Upper lobe of left lung (tissue), 6 donors: ENCODE data around the gene FAM53B. TPM values are rescaled to one million over a fixed set of nuclear protein-coding genes. Genes with fewer than 3 reads are reported as not detected.

Source experiments
- ATAC-seq, 2 donors: fragments of 200-7000 bp; cut with Tn5 transposase; one replicate each; pipeline ENCODE4 v1.9.1; 2022; ENCODE audit warnings: mild to moderate bottlenecking in 2 of 2, moderate library complexity in 2 of 2; ENCODE audit not compliant: low FRiP score in 2 of 2
- DNase-seq, 2 donors: peaks; one replicate each; pipeline ENCODE4 v3.0.0-alpha.2; 2019 to 2020
- H3K27ac ChIP-seq, 4 donors: fragments of 200-600 bp; sonication (generic); one replicate each; pipeline ENCODE4 v1.5.1; 2016 to 2019
- H3K27me3 ChIP-seq, 4 donors: fragments of 200-600 bp; sonication (generic); one replicate each; pipeline ENCODE4 v1.5.1; 2017 to 2019
- H3K36me3 ChIP-seq, 4 donors: fragments of 200-600 bp; sonication (generic); one replicate each; pipeline ENCODE4 v1.5.1; 2016 to 2019
- H3K4me1 ChIP-seq, 4 donors: fragments of 200-600 bp; sonication (generic); one replicate each; pipeline ENCODE4 v1.5.1; 2018 to 2019
- H3K4me3 ChIP-seq, 4 donors: fragments of 200-600 bp; sonication (generic); one replicate each; pipeline ENCODE4 v1.5.1; 2017 to 2019; ENCODE audit warnings: mild to moderate bottlenecking in 2 of 4, moderate library complexity in 1 of 4
- H3K9me3 ChIP-seq, 4 donors: fragments of 200-600 bp; sonication (generic); one replicate each; pipeline ENCODE4 v1.5.1; 2018 to 2019
- CTCF ChIP-seq, 6 experiments: fragments of 450-650 bp in 4 of 6; fragments of 200-600 bp in 2 of 6; sonication (generic) in 2 of 6; IDR thresholded peaks; one replicate each; pipeline ENCODE4 v1.5.1; 2016 to 2019; ENCODE audit warnings: antibody characterized with exemption in 6 of 6
- EP300 ChIP-seq, 4 donors: sonication (generic); formaldehyde crosslinking; IDR thresholded peaks; one replicate each; pipeline ENCODE4 v1.5.1; 2017; ENCODE audit warnings: antibody characterized with exemption in 4 of 4, control low read depth in 2 of 4
- POLR2A ChIP-seq, 4 donors: fragments of 450-650 bp; IDR thresholded peaks; one replicate each; pipeline ENCODE4 v1.5.1; 2016 to 2017; ENCODE audit warnings: antibody characterized with exemption in 4 of 4, mild to moderate bottlenecking in 2 of 4
- POLR2AphosphoS5 ChIP-seq, 2 donors: sonication (generic); formaldehyde crosslinking; IDR thresholded peaks; one replicate each; pipeline ENCODE4 v1.5.1; 2017; ENCODE audit warnings: antibody characterized with exemption in 2 of 2
- WGBS, 2 donors: methylation state at CpG; one replicate each; pipeline ENCODE4 v1.1.5; 2017 to 2018; 5-methylcytosine and 5-hydroxymethylcytosine counted together
- total RNA-seq, 6 donors: library from RNA; depleted of rRNA in 4 of 6; stranded (reverse); fragments of >200 nt in 4 of 6; gene quantifications; one replicate each; pipeline versions ENCODE4 v1.1.0 to v1.2.1, GENCODE V29; 2016 to 2021
- donor health status: DM: no; HTN: no; CAD: no; lungs with moderate emphysema.
- donor health status: DM: no; HTN: yes; CAD: no; lungs with severe emphysema.

The FAM53B gene
- total RNA-seq, 6 donors from 2014 or later: 35.8 to 62.5 (median 47.8) TPM

DNA sequence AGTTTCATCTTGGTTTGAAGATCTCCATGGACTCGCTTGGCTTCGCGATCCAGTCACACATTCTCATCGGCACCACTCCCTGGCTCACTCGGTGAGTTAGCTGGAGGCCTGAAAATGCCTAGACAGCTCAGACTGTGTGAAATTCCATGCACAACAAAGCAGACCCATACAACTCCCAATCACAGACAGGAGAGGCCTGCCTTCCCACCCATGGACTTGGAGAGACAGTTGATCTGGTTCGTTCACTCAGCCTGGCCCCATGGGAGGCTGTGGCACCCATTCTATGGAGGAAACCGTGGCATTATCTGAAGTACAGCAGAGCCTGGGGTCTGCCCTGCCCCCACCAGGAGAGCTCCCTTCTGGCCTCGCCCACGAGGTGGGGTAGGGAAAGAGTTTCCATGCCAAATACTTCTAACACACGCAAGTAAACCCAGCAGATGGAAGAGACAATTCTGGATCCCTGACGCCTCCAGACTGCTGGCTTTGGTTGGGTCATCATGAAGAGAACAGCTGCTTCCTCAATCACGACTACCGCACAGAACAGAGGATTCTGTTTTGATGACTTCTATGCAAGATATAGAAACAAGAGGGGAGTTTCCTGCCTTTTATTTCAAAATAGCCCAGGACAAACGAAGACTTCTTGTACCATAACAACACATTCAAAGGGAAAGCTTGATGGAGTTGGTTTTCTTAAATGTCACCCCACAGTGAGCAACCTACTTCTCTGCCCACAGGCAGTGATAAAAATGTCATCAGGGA lies 15.9 kb downstream of the FAM53B start:
- peak overlapping the region; percentile 81 to 84 (median 83) for H3K27ac ChIP-seq
- ATAC-seq (peak; percentile 35 to 78), DNase-seq (no peak)
- TF ChIP-seq EP300 (IDR thresholded peaks at IDR 0.05) (peak in 2 of 4 donors; percentile 38 to 67), POLR2A (IDR thresholded peaks at IDR 0.05) (peak in 1 of 4 donors; percentile 26), CTCF (IDR thresholded peaks at IDR 0.05) (no peak), POLR2AphosphoS5 (IDR thresholded peaks at IDR 0.05) (peak; percentile 46 to 47)
- no peaks in the 10 kb centered on the region for H3K9me3 ChIP-seq
- peaks cover 0 to 6% (median 0%) of the 10 kb centered on the region in 4 donors for H3K36me3 ChIP-seq
- H3K27me3 ChIP-seq: no peaks in the 10 kb centered on the region
- peaks cover 66 to 91% (median 70%) of the 10 kb centered on the region in 4 donors for H3K4me1 ChIP-seq
- no peak overlapping the region for H3K4me3 ChIP-seq
- whole genome bisulfite sequencing, 2 donors: 48 to 56% methylated on average over 11 to 14 of the region's 14 CpGs

DNA sequence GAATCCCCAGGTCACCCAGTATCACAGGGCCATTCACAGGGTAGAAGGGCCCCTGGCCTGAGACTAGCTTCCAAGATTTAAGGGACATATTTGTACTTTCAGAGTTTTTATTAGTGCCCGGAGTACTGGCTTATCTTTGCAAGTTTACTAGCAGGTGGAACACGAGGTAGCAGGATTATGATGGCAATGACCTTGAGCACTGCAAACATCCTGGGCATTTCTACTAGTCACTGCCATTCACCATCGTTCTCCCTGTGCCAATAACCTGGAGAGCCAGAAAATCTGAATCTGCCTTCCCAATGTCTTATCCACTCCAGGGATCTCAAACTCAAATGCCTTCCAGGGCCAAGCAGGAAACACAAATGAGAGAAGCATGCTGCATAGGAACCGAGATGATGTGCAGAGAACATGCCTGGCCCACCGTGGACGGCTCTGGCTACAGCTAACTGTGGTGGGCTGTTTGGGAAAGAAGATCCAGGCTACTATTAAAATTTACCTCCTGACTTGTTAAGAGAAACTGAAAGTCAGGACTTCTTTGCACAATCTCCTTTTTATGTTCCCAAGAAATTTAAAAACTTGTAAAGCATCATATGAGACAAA lies 16.7 kb downstream of the FAM53B start:
- no peaks in the 10 kb centered on the region for H3K9me3 ChIP-seq
- no peak for TF ChIP-seq CTCF (IDR thresholded peaks at IDR 0.05)
- no peak for TF ChIP-seq POLR2A (IDR thresholded peaks at IDR 0.05)
- TF ChIP-seq POLR2AphosphoS5 (IDR thresholded peaks at IDR 0.05): no peak
- no peak for TF ChIP-seq EP300 (IDR thresholded peaks at IDR 0.05)
- H3K27ac ChIP-seq: peak overlapping the region; percentile 81 to 84 (median 83)
- H3K36me3 ChIP-seq: peaks cover 0 to 6% (median 0%) of the 10 kb centered on the region in 4 donors
- DNase-seq (no peak), ATAC-seq (no peak)
- no peaks in the 10 kb centered on the region for H3K27me3 ChIP-seq
- peaks cover 66 to 91% (median 70%) of the 10 kb centered on the region in 4 donors for H3K4me1 ChIP-seq
- 68 to 73% methylated on average over 6 of the region's 6 CpGs for WGBS, 2 donors
- H3K4me3 ChIP-seq: no peak overlapping the region

DNA sequence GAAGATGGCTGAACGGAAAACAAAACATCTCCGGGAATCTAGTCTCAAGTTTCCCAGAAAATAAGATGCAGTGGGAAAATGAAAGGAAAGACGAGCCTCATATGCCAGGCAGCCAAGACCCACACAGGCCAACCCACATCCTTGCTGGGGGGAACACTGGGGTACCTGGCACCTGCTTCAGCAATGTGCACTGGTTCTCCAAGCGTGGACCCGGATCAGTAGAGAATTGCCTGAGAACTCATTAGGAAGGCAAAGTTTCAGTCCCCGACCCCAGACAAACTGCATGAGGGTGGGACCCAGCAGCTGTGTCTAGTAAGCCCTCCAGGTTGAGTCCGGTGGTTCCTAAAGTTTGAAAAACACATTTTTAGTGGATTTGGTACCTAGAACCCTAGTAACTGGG lies 18.4 kb downstream of the FAM53B start:
- H3K27me3 ChIP-seq: no peaks in the 10 kb centered on the region
- H3K4me1 ChIP-seq: peaks cover 68 to 92% (median 80%) of the 10 kb centered on the region in 4 donors
- no peak overlapping the region for H3K4me3 ChIP-seq
- ATAC-seq (no peak), DNase-seq (peak in 1 of 2 donors; percentile 18)
- H3K27ac ChIP-seq: peak overlapping the region in 1 of 4 donors; percentile 24
- TF ChIP-seq POLR2AphosphoS5 (IDR thresholded peaks at IDR 0.05): no peak
- no peak for TF ChIP-seq CTCF (IDR thresholded peaks at IDR 0.05)
- no peak for TF ChIP-seq EP300 (IDR thresholded peaks at IDR 0.05)
- no peak for TF ChIP-seq POLR2A (IDR thresholded peaks at IDR 0.05)
- H3K36me3 ChIP-seq: peaks cover 0 to 6% (median 0%) of the 10 kb centered on the region in 4 donors
- WGBS, 2 donors: 85 to 95% methylated on average over 7 of the region's 7 CpGs
- no peaks in the 10 kb centered on the region for H3K9me3 ChIP-seq

GRCh38 chr10:124725171-124725631 lies 19.0 kb downstream of the FAM53B start:
- H3K9me3 ChIP-seq: no peaks in the 10 kb centered on the region
- H3K27ac ChIP-seq: peak overlapping the region; percentile 69 to 86 (median 75)
- ATAC-seq (no peak), DNase-seq (peak in 1 of 2 donors; percentile 18)
- H3K4me1 ChIP-seq: peaks cover 73 to 94% (median 84%) of the 10 kb centered on the region in 4 donors
- no peaks in the 10 kb centered on the region for H3K27me3 ChIP-seq
- WGBS, 2 donors: 88 to 93% methylated on average over 9 of the region's 9 CpGs
- H3K36me3 ChIP-seq: peaks cover 0 to 6% (median 0%) of the 10 kb centered on the region in 4 donors
- H3K4me3 ChIP-seq: no peak overlapping the region
- TF ChIP-seq EP300 (IDR thresholded peaks at IDR 0.05): no peak
- no peak for TF ChIP-seq CTCF (IDR thresholded peaks at IDR 0.05)
- TF ChIP-seq POLR2A (IDR thresholded peaks at IDR 0.05): no peak
- TF ChIP-seq POLR2AphosphoS5 (IDR thresholded peaks at IDR 0.05): no peak
